Endodermal cell (in vitro differentiated cells): ENCODE results near the gene RERE. TPM values are rescaled to one million over a fixed set of nuclear protein-coding genes. Genes with fewer than 3 reads are reported as not detected.

Source experiments
- DNase-seq: peaks from one replicate; pipeline ENCODE4 v3.0.0-alpha.2; 2017
- H3K27ac ChIP-seq: 2 replicates; pipeline ENCODE4 v1.5.1; 2013; ENCODE audit warnings: mild to moderate bottlenecking, low read depth, low read length, moderate library complexity
- H3K27me3 ChIP-seq: 2 replicates; pipeline ENCODE4 v1.6.1; 2013; ENCODE audit warnings: mild to moderate bottlenecking, low read length, moderate library complexity; ENCODE audit not compliant: insufficient read depth, control insufficient read depth, poor library complexity, severe bottlenecking
- H3K36me3 ChIP-seq: 2 replicates; pipeline ENCODE4 v1.7.0; 2013; ENCODE audit warnings: mild to moderate bottlenecking, low read length, moderate library complexity; ENCODE audit not compliant: control insufficient read depth, insufficient read depth
- H3K4me1 ChIP-seq: one replicate; pipeline ENCODE4 v1.7.0; 2013; ENCODE audit warnings: low read length; ENCODE audit not compliant: control insufficient read depth, insufficient read depth
- H3K4me3 ChIP-seq: 2 replicates; pipeline ENCODE4 v1.5.1; 2013; ENCODE audit warnings: mild to moderate bottlenecking, low read length, moderate library complexity
- H3K9ac ChIP-seq: 2 replicates; pipeline ENCODE4 v1.6.1; 2013; ENCODE audit warnings: mild to moderate bottlenecking, low read length, moderate library complexity; ENCODE audit not compliant: poor library complexity, severe bottlenecking; ENCODE audit errors: extremely low read depth
- H3K9me3 ChIP-seq: 2 replicates; pipeline ENCODE4 v1.6.1; 2013; ENCODE audit warnings: mild to moderate bottlenecking, low read length, moderate library complexity; ENCODE audit not compliant: control insufficient read depth
- H3K27ac Mint-ChIP-seq: 2 replicates; pipeline ENCODE4 v1.8.0; 2020; ENCODE audit warnings: mixed read lengths
- H3K27me3 Mint-ChIP-seq: 2 replicates; pipeline ENCODE4 v1.8.0; 2021; ENCODE audit warnings: mild to moderate bottlenecking, mixed read lengths; ENCODE audit not compliant: insufficient read depth
- H3K36me3 Mint-ChIP-seq: 2 replicates; pipeline ENCODE4 v1.8.0; 2020; ENCODE audit warnings: low read depth, mixed read lengths
- H3K4me1 Mint-ChIP-seq: 2 replicates; pipeline ENCODE4 v1.8.0; 2020; ENCODE audit warnings: mixed read lengths
- H3K4me3 Mint-ChIP-seq: 2 replicates; pipeline ENCODE4 v1.8.0; 2020; ENCODE audit warnings: mild to moderate bottlenecking, moderate library complexity, mixed read lengths
- H3K9me3 Mint-ChIP-seq: 2 replicates; pipeline ENCODE4 v1.8.0; 2020; ENCODE audit warnings: mild to moderate bottlenecking, mixed read lengths
- CTCF ChIP-seq: fragments of 200-600 bp; sonication (generic); conservative IDR thresholded peaks from 2 replicates; pipeline ENCODE4 v1.5.0; 2021; ENCODE audit warnings: antibody characterized with exemption, mild to moderate bottlenecking
- WGBS, 2 experiments: methylation state at CpG; one replicate each; pipeline versions ENCODE4 v1.1.5 to v1.1.7; 2013; ENCODE audit warnings: missing lambda C conversion rate in 2 of 2, mixed read lengths in 1 of 2; ENCODE audit not compliant: insufficient coverage in 1 of 2, insufficient read length in 1 of 2; 5-methylcytosine and 5-hydroxymethylcytosine counted together
- total RNA-seq, 2 donors: library from RNA; stranded (reverse); fragmentation: NEBNext Ultra II Directional in 1 of 2; extraction: Animal tissue kit (Norgen Biotek cat#: 25700) in 1 of 2; gene quantifications; 2 replicates in 1 of 2; 3 replicates in 1 of 2; pipeline ENCODE4 v1.2.1, GENCODE V29; 2021

Gene RERE
- total RNA-seq, 2 donors from 2014 or later, result 159 to 179 TPM

- H3K9ac ChIP-seq, result peak overlapping the region; percentile 84
- no peaks in the 10 kb centered on the region for H3K27me3 ChIP-seq
- Mint-ChIP-seq H3K27me3 (no peaks in the 10 kb centered on the region), H3K36me3 (no peaks in the 10 kb centered on the region), H3K4me3 (peak overlapping the region; percentile 77), H3K4me1 (peaks cover 41% of the 10 kb centered on the region), H3K27ac (peak overlapping the region; percentile 95), H3K9me3 (no peaks in the 10 kb centered on the region)
- peak overlapping the region; percentile 95 for H3K27ac ChIP-seq
- H3K4me1 ChIP-seq, result peaks cover 19% of the 10 kb centered on the region
- peak overlapping the region; percentile 86 for H3K4me3 ChIP-seq
- 0 to 1% methylated on average over 28 to 88 of the region's 88 CpGs for WGBS, 2 experiments
- peak; percentile 22 for TF ChIP-seq CTCF
- DNase-seq, result peak; percentile 96
- H3K9me3 ChIP-seq, result no peaks in the 10 kb centered on the region
- H3K36me3 ChIP-seq, result peaks cover 3% of the 10 kb centered on the region
These were observed 114.3 kb downstream of the RERE start for GRCh38 chr1:8702850-8703810.

GRCh38 chr1:8702472-8702849, 115.0 kb downstream of the RERE start:
- Mint-ChIP-seq H3K4me1 (peaks cover 39% of the 10 kb centered on the region), H3K27ac (peak overlapping the region; percentile 95), H3K4me3 (peak overlapping the region; percentile 77), H3K27me3 (no peaks in the 10 kb centered on the region), H3K9me3 (no peaks in the 10 kb centered on the region), H3K36me3 (no peaks in the 10 kb centered on the region)
- Histone ChIP-seq H3K9me3 (no peaks in the 10 kb centered on the region), H3K4me3 (peak overlapping the region; percentile 86), H3K4me1 (peaks cover 15% of the 10 kb centered on the region), H3K36me3 (peaks cover 3% of the 10 kb centered on the region), H3K27ac (peak overlapping the region; percentile 95), H3K27me3 (no peaks in the 10 kb centered on the region), H3K9ac (peak overlapping the region; percentile 84)
- WGBS, 2 experiments, result 0 to 1% methylated on average over 5 to 6 of the region's 7 CpGs
- DNase-seq, result no peak
- TF ChIP-seq CTCF, result no peak

GRCh38 chr1:8701794-8702471, 115.5 kb downstream of the RERE start:
- H3K9me3 ChIP-seq, result no peaks in the 10 kb centered on the region
- Mint-ChIP-seq H3K4me1 (peaks cover 34% of the 10 kb centered on the region), H3K27me3 (no peaks in the 10 kb centered on the region), H3K36me3 (no peaks in the 10 kb centered on the region), H3K9me3 (no peaks in the 10 kb centered on the region), H3K27ac (peak overlapping the region; percentile 95), H3K4me3 (peak overlapping the region; percentile 77)
- peak overlapping the region; percentile 95 for H3K27ac ChIP-seq
- H3K4me3 ChIP-seq, result peak overlapping the region; percentile 86
- peak; percentile 2 for TF ChIP-seq CTCF
- H3K27me3 ChIP-seq, result no peaks in the 10 kb centered on the region
- peaks cover 9% of the 10 kb centered on the region for H3K4me1 ChIP-seq
- 0 to 1% methylated on average over 2 to 7 of the region's 7 CpGs for whole genome bisulfite sequencing, 2 experiments
- peak; percentile 76 for DNase-seq
- peak overlapping the region; percentile 84 for H3K9ac ChIP-seq
- peaks cover 3% of the 10 kb centered on the region for H3K36me3 ChIP-seq
